ENCODE measurements around the gene JDP2.
"Not testable (repeated sequence)": the region's sequence is repeated elsewhere in the genome, so short reads cannot be mapped to it uniquely, and the experiment has no call there.

JDP2 gene

DNA sequence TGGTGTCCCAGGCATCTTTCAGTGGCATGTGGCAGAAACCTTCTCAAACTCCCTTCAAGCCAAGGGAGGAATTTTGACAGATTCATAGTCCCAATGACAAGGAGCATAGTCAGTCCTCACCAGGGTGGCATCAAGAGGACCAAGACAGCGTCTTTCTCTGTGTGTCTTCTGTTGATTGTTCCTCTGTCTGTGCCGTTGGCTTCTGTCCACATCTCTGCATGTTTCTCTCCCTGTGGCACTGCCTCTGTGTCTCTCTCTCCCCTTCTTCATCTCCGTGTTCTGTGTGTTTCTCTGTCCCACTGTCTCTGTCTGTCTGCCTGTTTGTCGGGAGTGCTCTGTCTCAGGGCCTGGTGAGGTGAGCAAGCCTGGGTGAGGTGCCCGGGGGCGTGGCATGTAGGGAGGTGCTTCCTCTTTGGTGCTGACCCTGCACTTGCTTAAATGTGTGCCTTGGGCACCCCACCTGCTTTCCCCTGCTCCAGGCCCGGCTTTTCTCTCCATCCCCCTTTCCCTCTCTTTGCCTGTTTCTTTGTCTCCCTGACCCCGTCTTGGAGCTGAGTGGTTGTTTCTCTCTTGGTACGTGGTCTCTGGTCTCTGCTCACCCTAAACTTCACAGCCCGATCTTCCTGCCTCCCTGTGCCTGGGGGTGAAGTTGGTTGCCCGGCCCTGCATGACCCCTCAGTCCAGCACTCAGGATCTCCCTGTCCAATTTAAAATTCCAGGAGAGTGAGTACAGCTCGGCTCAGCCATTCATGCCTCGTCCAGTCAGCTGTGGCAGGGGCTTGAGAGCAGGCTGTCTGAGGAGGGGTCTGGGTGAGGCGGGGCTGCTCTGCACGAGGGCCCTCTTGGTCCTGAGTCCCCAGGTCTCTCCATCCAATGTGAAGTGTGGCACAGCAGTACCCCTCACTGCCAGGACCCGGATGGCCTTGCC, 28.5 kb downstream of the JDP2 start:
- DNase-seq (ENCODE audit: low spot score): no peak

DNA sequence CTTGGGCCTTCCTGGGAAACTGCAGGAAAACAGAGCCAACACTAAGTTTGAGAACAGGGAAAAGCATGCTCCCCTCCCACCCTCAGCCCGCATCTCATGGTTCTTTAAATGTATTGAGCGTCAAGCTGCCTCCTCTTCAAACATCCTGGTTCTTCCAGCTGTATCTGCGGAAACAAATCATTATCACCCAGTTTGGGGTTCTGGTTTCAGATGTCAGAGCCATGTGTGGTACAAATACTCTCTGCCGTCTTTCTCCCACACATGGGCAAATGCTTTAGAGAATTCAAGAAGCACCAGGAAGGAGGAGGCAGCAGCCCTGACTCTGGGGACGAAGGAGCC, 29.1 kb downstream of the JDP2 start:
- DNase-seq (ENCODE audit: low spot score): no peak

DNA sequence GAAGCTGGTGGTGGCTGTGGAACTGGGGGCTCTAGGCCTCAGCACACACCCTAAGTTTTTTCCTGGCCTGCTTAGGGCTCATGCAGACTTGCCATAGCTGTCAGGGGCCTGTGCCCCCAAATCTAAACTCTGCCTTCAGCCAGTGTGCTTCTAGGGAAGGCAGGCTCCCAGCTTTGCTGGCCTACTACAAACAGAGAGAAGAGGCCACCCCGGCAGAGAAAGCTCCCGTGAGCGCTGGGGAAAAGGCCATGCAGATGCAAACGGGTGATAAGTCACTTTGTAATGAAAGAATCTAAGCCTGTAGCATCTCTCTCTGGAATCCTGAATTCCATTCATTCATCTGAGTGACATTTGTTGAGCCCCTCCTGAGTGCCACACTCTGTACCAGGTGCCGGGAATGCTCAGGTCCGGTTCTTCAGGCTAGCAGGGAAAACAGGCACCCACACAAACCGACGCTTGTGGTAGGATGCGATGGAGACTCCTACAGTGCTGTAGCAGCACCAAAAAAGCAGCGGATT, 29.9 kb downstream of the JDP2 start:
- DNase-seq (ENCODE audit: low spot score): no peak

DNA sequence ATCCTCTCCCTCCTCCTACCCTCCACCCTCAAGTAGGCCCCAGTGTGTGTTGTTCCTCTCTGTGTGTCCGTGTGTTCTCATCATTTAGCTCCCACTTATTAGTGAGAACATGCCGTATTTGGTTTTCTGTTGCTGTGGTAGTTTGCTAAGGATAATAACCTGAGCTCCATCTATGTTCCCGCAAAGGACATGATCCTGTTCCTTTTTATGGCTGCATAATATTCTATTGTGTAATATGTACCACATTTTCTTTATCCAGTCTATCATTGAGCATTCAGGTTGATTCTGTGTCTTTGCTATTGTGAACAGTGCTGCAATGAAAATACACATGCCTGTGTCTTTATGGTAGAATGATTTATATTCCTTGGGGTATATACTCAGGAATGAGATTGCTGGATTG, 30.5 kb downstream of the JDP2 start:
- DNase-seq (ENCODE audit: low spot score): no peak

DNA sequence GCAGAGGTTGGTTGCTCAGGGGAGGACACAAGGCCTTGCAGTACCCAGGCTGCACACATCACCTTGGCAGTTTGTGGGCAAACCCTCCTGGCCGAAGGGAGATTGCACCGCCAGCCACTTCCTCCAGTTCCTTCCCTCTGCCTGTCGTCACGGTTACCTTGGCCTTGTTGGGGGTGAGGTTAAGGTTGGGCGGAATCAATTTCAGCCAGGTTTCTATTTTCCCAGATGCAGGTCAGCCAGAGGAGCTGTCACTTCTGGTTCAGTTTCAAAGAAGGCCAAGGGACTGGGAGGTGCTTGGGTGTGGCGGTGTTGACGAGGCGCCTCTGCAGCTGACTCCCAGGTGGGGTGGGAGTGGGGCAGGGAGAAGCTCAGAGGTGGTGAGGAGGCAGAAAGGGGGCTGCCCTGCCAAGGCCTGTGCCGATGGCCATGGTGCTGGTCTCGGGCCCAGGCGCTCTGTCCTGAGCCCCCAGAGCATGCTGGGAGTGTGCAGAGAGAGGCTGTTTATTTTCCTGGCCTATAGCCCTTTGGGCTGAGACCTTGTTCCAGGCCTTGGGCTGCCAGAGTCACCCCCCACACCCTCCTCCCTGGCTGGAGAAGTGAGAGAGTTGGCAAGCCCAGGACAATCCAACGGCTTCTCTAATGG, 31.4 kb downstream of the JDP2 start:
- DNase-seq (ENCODE audit: low spot score): peak; percentile 7

DNA sequence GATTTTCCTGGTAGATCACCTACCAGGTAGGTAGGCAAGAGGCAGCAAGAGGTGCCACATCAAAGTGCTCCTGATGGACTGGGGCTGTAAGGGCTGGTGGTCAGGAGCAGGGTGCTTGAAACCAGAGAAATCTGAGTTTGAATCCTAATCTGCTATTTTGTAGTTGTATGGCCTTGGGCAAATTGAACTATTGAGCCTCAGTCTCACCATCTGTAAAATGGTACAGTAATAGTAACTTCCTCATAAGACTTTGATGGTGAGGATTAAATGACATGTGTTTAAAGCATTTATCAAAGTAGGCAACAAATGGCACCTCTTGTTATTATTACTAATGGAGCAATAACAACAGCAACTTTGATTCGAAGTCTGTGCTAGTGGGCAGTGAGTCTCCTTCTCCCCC, 32.0 kb downstream of the JDP2 start:
- no peak for DNase-seq (ENCODE audit: low spot score)

DNA sequence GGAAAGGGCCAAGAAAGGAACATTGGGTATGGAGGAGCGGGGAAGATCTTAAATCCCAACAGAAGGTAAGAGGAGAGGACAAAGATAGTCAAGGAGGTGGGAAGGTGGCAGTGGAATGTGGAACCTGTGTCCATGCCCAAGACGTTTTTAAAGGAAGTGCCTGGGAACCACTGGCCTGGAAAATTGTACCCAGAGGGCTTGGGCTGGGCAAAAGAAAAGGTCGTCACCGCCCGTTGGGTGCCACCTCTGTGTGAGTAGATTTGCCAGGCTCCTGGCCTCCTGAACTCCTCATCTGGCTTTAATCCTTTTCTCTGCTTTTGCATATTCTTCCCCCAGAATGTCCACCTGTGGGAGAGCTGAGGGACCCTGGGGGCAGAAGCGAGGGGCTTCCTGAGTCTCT, 32.6 kb downstream of the JDP2 start:
- no peak for DNase-seq (ENCODE audit: low spot score)

DNA sequence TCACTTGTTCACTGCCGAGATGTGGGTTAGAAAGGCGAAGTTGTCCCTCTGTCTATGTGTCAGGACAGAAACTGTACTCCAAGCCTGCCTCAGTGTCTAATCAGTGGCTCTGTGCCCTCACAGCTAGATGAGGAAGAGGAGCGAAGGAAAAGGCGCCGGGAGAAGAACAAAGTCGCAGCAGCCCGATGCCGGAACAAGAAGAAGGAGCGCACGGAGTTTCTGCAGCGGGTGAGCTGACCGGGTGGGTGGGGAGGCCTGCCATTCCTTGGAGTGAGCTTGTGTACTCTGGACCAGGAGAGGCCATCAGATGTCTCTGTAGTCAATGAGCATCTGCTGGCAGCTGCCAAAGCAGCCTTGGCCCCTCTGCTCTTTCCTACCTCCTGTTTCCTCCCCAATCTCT, 33.5 kb downstream of the JDP2 start:
- DNase-seq (ENCODE audit: low spot score): no peak

DNA sequence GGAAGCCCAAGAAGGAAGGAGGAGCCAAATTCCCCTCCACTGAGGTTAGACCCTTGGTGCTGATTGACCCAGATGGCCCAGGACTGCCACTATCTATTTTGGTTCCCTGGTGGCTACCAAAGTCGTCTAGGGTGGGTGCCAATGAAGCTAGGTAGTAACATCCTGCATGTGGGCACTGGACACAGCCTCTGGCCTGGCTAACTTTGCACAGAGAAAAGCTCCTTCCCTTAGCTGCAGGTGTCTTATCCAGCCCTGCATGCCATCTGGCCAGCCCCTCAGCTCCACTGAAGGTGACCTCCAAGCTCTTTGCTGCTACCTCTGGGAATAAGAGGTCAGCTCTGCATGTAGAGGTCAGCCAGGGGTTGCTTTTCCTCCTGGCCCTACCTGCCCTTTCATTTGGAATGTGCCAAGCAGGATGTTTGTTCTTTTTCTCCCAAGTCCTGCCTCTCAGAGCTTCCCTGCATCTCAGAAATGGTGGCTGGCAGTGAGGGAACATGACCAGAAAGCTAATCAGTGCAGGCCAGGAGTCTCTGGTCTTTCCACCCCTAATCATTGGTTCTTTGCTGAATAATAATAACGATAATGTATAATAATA, 34.0 kb downstream of the JDP2 start:
- DNase-seq (ENCODE audit: low spot score): no peak

DNA sequence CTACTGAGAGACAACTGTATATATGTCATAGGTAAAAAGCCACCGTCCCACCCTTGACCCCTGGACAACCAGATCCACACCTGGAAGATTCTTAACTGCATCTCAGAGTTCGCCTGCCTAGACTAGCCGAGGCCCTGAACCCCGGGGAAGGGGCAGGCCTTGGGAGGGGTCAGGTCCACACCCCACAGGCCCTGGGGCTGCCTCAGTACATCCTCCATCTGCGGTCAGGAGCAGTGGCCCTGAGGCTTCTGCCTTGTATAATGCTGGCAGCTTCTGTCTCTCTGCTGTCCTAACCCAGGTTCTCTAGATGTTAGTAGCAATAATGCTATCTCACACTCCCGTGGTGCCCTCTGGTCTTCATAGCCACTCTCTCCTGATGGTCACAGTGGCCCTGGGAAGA, 36.8 kb downstream of the JDP2 start:
- no peak for DNase-seq (ENCODE audit: low spot score)

DNA sequence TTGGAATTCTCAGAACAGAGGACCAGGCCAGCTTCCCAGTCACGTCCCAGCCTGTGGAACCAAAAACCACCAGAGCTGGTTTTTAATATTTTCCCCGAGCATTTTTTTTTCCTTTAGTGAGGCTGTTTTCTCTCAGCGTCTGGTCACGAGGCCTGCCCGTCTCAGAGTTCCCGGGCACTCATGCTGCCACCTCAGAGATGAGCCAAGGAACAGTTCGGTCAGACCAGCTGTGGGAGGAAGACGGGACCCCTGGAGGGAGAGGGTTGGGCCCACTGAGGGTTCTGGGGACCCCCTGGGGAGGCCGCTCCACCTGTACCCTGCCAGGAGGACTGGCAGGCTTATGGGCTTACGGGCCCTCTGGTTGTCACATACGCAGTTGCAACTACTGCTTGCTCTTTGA, 39.9 kb downstream of the JDP2 start:
- DNase-seq (ENCODE audit: low spot score): no peak

DNA sequence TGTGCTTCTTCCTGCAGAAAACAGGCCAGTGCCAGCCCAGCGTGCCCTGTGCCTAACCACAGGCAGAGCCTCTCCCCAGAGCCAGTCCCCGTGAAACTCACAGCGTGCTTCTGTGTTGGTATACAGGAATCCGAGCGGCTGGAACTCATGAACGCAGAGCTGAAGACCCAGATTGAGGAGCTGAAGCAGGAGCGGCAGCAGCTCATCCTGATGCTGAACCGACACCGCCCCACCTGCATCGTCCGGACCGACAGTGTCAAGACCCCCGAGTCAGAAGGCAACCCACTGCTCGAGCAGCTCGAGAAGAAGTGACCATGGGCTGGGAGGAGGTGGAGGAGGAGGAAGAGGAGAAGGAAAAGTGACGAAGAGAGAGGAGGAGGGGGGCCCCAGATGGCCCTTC, 41.3 kb downstream of the JDP2 start:
- no peak for DNase-seq (ENCODE audit: low spot score)

DNA sequence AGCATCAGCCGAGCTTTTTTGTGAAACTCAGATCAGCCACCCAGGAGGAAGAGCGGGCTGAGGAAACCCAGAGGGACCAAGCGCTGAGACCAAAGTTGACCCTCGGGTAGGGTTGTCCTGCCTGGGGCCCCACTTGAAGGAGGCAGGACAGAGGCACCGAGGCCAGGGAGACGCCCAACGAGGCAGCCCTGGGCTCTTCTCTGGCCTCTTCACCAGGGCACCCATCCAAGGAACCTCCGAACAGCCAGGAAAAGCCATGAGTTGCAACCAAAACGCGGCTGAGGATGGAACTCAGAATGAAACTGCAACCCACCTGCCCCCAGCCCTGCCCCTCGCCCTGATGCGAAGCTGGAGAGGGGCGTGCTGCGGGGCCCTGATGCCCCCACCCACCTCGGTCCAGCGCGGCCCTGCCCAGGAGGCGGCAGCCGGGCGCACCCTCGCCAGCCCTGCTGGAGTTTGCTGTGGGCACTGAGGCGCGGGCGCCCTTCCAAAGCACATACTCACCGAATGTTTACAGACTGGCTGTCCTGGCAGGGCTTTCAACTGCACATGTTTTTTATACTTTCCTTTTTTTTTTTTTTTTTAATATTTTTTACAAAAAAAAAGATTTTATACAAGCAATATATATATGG, 41.9 kb downstream of the JDP2 start:
- no peak for DNase-seq (ENCODE audit: low spot score)

DNA sequence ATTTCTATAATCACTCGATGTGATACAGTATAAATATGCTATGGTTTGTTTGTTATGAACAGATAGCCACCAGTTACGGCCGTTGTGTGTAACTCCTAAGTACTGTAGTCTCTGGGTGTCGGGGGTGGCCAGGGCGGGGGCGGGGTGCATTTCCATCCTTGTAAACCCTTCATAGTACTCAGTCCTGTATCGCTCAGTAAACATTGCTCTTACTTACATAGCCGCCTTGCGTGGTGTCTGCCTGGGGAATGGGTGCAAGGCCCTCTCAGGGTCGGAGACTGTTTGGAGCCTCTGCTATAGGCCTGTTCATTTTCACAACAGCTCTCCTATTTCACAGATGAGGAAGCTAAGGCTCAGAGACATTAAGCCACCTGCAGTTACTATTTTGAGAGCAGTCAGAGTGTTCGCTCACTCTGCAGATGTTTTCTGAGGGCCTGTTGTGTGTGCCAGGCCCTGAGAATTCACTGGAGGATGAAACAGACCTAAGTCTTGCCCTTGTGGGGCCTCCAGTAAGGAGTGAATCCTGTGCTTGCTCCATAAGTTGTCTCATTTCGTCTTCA, 42.5 kb downstream of the JDP2 start:
- DNase-seq (ENCODE audit: low spot score): no peak

DNA sequence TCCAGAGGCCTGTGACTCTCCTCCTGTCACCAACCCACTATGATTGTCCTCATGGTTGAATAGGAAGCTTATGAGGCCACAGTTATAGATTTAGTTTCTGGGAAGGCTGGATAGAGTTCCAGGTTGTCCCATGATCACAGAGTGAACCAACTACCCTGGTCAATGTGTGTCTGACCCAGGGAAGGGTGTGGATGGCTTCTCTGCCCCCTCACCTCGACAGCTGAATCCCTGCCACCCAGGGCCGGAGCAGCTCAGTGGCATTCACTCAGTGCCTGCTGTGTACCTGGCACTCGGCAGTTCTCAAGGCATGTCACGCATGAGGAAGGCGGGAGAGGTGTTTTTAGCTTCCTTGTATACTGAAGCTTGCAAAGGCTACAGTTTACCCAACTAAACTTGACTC, 43.2 kb downstream of the JDP2 start:
- DNase-seq (ENCODE audit: low spot score): no peak

DNA sequence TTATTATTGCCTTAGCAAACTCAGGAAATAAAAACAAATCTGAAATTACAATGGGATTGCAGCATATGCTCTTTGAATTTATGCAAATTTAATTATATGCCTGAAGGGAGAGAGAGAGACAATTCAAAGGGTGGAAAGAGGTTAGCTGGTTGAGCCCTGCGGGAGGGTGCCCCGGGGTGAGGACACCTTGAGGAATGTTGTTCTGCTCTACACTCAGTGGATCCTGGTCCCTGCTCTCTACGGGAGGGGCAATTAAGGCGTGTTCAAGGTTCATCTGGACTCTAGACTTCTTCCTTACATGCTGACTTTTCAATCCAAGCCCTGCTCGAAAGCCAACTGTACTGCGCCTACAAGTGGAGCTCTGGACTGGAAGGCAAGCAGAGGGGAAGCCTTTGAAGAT, 46.3 kb downstream of the JDP2 start:
- DNase-seq (ENCODE audit: low spot score): not testable (repeated sequence)

DNA sequence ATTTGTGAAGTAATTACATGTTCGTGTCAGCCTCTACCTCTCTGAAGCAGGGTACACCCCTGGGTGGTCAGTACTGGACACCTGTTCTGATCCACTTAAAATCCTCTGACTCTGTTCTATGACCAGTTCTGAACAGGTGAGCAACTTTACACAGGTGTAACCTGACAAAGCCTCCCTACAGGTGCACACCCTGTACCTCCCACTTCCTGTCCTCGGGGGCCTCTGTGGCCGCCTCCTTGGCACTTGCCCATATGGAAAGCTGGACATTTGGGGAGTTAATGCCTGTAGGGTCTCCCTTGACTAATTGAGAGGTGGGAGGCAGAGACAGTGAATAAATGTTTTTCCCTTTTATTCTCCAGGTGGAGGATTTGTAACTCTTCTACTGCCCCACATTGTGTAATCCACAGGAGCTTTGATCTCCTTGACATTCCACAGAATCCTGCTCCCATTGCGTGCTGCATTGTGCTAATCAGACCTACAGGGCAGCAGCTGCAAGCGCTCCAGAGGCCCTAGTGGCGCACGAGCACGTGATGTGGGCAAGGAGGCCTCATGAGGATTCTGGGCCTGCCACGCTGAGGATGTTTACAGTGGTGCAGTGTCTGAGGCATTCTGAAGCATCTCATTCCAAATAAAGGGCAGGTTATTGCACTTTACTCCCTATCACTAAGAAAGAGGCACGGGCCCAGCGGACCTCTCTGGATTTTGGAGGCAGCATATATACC, 48.6 kb downstream of the JDP2 start:
- DNase-seq (ENCODE audit: low spot score): no peak

DNA sequence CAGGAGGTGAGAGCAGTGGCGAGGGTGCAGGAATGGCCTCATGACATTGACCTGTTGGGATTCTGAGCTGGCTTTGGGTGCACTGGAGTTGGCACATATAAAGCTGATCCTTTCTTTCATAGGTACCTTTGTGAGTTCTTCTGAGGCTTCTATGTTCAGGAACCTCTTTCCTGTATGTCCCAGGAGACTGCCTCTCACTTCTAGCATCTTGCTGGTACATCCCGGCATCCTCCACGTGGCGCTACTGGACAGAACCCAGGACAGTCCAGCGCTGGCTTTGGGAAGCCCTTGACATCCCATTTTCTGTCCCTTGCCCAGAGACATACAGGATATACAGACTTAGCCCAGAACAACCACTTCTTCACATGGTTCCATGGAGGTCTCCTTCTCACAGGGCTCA, 50.1 kb downstream of the JDP2 start:
- no peak for DNase-seq (ENCODE audit: low spot score)

DNA sequence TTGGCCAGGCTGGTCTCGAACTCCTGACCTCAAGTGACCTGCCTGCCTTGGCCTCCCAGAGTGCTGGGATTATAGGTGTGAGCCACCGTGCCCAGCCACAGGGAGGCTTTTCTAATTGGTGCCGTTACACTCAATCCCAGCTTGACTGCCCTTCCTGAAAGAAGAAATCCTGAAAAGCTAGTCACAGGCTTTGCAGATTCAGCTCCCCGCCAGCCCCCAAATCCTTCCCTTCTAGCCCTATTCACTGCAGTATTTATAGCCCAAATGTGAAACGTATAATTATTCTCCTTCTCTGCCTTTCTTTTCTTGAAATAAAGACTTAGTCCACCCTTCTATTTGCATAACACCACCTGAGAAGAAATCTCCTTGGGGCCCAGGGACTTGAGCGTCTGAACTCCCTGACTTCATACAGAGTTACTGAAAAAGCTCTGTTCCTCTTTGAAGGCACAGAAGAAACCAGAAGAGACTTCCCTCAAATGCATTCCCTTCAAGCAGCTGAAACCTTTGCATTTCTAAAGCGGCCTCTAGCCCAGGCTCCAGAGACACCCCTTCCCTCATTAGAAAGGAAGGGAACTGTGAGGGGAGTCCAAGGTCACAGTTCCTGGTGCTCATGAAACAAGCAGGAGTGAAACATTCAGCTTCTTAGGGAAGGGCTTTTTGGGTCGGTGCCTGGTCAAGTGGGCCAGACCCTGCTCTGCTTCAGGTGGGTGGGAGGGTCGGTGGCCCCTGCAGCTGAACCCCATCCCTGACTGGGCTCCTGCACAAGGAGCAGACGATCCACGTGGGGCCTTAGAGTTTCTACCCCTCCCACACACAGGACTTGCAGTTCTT, 52.2 kb downstream of the JDP2 start:
- DNase-seq (ENCODE audit: low spot score): no peak

DNA sequence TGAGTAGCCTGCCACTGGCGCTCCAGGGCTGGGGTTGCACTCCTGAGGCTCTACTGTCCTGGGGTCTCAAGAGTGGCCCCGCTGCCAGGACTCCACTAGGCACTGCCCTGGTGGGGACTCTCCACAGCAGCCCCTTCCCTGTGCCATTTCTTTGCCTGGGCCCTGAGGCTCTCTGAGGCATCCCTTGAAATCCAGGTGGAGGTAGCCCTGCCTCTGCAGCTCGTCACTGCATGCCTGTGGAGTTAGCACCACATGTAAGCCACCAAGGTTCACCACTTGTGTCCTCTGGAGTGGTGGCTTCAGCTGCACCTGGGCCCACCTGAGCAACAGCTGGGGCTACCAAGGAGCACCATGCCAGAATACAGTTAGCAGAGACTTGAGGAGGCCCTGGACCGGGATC, 54.5 kb downstream of the JDP2 start:
- DNase-seq (ENCODE audit: low spot score): no peak
